CD1c-positive myeloid dendritic cell (primary cell): ENCODE data around the gene EIF5A.
A peak's percentile ranks its signal among the peaks of the same experiment; 100 is the strongest.

ENCODE experiments used
- DNase-seq: peaks from one replicate; pipeline ENCODE4 v3.0.0-alpha.2; 2016; ENCODE audit errors: extremely low spot score

EIF5A gene

DNA sequence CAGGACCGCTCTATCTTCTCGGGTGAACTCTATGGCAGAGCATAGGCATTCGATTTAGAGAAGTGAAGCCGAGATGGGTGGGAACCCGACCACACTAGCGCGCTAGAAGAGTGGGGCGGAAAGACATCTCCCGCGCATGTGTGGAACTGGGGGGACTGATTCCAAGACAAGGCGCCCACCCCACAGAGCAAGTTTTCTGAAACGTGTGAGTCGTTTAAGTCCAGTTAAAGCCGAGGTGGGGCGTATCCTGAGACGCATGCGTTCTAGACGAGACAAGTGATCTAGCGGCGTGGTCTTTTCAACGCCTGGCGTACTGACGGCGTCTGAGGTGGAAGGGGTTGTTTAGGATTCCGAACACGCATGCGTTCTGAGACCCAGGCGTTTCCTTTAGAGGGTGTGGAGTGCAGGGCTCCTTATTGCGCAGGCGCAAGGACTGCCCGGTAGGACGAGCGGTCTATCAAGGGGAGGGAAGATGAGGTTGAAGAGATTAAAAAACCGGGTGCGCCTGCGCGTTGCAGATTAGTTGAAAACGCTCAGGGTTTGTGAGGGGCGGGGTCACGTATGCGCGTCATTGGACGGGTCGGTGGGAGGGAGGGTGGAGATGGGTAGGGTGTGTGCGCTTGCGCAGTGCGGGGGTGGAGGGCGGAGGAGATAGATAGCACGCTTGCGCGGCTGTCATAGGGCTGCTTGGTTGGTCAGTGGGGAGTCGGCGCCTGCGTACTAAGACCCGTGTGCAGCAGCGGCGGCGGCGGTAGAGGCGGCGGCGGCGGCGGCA is at the start of gene EIF5A:
Gene EIF5A, plus strand, starts transcription at position 718 of the 775 bp plus-strand sequence. CDS start 2,008 bp downstream, outside the sequence.
- peak; percentile 100 for DNase-seq

DNA sequence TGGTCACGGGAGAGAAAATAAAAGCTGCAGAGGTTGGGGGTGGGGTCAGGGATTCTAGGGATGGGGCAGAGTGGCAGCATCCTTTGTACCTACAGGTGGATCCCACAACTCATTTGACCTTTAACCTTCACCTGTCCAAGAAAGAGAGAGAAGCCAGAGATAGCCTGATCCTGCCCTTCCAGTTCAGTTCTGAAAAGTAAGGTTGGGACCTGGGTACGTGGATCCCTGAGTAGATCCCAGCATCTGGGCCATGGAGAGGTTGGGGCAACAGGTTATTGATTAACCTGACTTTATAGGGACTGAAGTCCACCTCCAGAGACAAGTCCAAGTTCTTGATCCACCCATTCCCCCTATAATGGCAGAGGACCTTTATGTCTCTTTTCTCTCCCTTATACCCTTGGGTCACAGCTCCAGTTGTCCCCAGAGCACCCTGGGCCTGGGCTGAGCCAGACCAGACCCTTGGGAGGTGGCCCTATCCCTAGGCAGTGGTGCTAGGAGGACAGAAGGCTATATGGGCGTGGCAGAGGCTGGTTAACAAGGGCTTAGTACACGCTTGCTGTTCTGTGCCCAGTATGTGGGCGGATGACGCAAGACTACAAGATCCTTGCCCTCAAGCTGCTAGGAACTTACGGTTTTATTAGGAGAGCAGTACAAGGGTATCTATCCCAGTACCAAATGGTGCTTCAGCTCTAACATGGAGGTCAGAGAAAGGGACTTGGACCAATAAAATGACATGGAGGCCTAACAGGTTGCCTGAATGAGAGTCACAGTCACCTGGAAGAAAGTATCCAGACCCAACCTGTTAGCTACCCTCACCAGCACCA is 48.5 kb upstream of the EIF5A start:
- DNase-seq: peak; percentile 83

DNA sequence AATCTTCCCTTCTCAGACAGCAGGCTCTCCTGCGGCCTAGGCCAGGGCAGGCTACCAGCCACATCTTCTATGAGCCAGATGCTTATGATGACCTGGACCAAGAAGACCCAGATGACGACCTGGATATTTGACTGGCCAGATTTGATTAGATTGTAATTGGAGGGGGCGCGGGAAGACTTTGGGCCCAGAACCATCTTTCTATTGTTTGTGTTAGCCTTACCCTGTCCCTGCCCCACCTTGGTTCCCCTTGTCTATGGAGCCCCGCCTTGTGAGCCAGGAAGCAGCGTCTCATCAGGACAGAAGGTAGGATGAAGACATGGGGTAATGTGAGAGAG is 47.9 kb upstream of the EIF5A start:
- DNase-seq: no peak

DNA sequence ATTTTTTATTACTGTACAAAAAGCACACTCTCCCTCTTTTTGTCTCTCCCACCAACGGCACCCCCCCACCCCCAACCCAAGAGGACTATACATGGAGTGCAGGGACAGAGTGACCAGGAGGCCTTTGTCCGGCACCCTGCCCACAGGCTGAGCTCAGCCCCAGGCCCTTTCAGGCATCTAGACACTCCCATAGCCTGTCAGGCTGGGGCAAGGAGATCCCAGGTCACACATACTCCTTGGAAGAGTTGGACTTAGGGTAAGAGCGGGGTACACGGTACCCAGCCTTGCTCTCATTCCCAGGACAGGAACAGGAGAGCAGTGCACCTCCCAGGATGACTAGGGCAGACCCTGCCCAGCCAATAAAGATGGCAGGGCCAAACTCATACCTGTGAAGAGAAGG is 47.3 kb upstream of the EIF5A start:
- DNase-seq: no peak

DNA sequence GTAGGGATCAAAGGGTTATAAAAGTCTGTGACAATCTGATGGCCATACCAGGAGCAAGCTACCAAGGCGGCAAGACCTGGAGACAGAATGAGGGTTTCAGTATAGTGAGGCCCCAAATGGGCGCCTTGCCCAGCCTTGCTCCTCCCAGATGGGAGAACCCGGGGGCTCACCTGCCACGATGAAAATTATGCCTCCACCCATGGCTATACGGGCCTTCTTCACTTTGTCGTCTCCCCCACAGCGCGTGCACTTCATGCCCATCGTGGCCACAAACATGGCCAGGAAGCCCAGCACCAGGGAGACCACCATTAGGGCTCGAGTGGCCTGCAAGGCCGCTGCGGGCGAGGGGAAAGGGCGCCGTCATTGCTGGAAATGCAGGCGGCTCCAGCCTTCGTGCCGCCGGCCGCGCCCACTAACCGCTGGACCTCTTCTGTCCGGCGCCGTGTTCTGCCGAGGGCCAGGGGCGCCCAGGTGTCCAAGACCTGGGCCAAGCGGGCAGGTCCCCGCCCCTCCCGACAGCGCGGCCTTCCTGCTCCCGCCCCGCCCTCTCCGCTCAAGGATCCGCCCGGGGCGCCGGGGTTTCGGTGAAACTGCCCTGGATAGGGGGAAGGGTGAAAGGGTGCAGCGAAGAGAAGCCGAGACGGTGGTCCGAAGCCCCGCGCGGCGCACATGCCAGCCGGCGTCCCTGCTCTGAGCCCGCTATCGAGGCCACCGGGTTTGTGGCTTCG is 46.6 kb upstream of the EIF5A start:
- no peak for DNase-seq

DNA sequence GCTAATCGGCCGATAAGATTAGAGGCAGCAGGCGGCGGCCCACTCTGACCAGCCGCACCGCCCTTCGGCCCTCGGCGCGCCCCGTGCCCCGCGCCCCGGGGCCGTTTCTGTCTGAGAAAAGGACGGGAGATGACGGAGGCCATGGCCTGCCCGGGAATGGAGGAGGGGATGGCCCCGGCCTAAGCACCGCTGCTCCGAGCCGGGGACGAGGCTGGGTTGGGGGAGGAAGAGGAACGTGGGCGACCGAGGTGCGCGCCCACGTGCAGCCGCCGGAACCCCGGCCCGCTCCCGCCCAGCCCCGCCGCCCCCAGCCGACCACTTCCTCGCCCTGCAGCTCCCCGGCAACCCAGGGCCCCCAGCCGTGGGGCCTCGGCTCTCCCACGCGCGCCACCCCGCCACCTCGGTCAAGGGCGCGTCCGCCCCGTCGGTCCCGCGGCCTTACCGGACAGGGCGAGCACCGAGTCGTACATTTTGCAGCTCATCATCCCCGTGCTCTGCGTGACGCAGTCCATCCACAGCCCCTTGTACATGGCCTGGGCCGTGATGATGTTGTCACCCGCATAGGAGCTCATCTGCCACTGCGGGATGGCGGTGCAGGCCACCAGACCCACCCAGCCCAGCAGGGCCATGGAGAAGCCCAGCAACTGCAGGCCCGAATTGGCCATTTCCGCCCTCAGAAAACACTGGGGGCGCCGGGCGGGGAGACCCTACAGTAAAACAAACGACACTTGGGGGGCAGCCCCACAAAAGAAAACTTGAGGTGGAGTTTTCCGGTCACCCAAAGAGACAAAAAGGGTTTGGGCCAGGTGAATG is 45.8 kb upstream of the EIF5A start:
- no peak for DNase-seq

DNA sequence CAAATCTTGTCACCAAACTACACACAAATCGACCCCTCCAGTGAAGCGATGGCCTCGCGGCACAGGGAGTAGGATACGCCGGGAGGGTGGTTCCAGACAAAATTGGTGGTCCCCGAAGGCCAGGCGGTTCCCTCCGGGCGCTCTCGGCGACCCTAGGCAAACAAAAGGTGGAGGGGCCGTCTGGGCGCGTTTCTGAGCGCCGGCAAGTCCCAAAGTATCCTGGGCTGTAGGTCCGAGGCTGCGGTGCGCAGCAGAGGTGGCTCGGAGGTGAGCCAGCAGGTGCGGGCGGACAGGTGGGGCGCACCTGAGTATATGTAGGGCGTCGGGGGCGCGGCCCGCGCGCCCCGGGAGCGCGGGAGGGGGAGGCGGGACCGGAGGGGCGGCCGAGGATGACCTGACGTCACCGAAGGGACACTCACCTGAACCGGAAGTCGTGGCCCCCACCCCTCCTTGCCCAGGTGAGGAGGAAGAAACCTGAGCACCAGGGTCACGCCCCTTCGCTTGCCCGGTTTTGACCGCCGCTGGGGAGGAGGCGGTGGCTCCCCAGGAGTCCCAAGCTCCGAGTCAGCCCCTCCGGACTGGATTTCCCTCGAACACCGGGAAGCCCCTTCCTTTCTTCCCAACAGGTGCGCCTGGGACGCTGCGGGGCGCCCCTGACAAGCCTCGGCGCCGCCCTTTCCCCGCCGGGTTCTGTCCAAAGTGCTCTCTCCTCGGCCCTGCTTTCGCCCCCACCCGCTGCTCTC is 45.1 kb upstream of the EIF5A start, which contains the start of gene CLDN7:
Gene CLDN7, minus strand, starts transcription at position 287 of the 743 bp plus-strand sequence. CDS start 435 bp downstream, outside the sequence.
- no peak for DNase-seq

DNA sequence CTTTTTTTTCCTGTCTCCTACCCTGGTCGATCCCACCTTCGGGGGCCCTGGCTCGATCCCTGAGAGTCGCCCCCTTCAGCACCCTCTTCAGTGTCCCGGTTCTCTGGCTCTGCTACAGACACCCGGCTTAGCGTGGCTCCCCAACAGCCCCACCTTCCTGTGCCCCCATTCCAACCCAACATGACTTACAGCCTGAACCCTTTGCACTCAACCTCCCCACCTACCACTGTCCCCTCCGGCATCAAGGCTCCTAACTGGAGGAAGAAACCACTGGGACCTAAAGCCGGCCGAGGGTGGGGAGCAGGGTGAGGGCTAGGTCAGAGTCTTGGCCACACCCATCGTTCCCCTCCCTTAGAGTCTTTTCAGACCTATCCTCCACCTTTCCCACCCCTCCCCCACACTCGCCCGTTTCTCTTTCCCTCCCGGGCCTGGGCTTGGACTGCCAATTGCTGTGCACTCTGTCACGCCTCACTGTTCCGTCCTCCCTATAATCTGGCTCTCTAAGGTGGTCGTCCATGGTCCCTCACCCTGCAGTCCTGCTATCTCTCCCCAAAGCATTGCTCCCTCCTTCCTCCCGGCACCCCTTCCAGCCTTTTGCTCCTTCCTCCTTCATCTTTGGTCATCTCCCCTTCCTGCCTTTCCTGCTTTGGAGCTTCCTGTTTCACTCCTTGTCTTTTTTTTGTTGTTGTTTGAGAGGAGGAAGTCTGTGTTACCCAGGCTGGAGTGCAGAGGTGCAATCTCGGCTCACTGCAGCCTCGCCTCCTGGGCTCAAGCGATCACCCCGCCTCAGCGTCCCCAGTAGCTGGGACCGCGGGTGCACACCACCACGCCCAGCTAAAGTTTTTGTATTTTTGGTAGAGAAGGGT is 44.3 kb upstream of the EIF5A start:
- peak; percentile 45 for DNase-seq

DNA sequence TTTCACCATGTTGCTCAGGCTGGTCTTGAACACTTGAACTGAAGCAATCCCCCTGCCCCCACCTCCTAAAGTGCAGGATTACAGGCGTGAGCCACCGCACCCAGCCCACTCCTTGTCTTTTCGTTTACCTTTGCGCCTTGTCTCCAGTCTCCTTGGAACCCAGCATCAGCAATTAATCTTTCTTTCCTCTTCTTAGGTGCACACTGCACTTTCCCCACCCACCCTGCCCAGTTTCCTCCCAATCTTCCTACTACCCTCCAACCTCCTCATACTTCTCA is 43.7 kb upstream of the EIF5A start:
- no peak for DNase-seq

DNA sequence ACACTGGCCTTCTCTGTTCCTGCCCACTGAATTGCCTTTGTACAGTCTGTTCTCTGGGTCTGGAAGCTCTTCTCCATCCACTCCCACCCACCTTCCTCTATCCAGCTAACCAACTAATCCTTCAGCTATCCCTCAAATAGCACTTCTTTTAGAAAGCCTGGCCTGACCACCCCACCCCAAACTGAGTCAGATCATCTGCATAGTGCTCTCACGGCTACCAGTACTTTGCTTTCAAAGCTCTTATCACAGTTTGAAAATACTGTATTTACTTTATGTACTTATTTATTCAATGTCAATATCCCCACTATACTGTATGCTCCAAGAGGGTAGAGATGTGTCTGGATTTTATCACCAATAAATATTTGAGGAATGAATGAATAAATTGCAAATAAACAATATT is 40.6 kb upstream of the EIF5A start:
- no peak for DNase-seq

DNA sequence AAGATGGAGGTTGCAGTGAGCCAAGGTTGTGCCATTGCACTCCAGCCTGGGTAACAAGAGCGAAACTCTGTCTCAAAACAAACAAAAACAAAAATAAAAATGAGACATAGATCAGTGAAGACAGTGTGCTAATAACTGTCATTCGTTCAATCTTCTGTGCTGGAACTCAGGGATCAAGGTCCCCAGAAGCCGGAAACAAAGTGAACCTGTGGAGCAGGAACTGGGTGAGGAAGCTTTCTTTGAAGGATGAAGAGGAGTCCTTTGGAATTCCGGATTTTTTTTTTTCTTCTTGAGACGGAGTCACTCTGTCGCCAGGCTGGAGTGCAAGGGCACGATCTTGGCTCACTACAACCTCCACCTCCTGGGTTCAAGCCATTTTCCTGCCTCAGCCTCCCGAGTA is 28.0 kb upstream of the EIF5A start:
- no peak for DNase-seq

DNA sequence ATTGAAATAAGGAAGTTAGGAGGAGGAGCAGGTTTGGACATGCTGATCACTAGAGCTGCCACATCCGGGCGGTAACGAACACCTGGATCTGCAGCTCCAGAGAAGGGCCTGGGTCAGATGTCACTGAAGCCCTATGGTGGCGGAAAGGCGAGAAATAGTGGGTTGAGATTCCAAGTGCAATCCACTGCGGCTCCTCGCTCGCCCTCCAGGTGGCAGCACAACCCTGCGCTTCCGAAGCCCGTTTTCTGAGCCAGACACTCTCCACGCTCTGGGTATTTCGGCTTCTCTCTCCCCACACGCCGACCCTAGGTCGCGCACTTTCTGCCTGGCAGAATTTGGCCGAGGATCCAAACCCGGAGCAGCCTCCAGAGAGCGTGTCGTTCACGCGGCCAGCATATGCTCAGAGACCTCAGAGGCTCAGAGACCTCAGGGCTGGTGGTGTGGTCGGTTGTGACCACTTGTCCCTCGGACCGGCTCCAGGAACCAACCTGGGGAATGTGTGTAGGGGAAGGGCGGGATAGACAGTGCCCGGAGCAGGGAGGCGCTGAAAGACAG is 26.8 kb upstream of the EIF5A start:
- peak; percentile 84 for DNase-seq

DNA sequence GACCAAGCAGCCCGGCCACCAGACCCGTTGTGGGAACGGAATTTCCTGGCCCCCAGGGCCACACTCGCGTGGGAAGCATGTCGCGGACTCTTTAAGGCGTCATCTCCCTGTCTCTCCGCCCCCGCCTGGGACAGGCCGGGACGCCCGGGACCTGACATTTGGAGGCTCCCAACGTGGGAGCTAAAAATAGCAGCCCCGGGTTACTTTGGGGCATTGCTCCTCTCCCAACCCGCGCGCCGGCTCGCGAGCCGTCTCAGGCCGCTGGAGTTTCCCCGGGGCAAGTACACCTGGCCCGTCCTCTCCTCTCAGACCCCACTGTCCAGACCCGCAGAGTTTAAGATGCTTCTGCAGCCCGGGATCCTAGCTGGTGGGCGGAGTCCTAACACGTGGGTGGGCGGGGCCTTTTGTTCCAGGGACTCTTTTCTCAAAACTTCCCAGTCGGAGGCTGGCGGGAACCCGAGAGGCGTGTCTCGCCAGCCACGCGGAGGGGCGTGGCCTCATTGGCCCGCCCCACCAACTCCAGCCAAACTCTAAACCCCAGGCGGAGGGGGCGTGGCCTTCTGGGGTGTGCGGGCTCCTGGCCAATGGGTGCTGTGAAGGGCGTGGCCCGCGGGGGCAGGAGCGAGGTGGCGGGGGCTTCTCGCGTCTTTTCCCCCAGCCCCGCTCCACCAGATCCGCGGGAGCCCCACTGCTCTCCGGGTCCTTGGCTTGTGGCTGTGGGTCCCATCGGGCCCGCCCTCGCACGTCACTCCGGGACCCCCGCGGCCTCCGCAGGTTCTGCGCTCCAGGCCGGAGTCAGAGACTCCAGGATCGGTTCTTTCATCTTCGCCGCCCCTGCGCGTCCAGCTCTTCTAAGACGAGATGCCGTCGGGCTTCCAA is 26.1 kb upstream of the EIF5A start, which contains the start of gene SLC2A4:
Gene SLC2A4, plus strand, starts transcription at position 645 of the 879 bp plus-strand sequence. Its CDS starts 217 bp downstream, at position 862.
- peak; percentile 94 for DNase-seq

DNA sequence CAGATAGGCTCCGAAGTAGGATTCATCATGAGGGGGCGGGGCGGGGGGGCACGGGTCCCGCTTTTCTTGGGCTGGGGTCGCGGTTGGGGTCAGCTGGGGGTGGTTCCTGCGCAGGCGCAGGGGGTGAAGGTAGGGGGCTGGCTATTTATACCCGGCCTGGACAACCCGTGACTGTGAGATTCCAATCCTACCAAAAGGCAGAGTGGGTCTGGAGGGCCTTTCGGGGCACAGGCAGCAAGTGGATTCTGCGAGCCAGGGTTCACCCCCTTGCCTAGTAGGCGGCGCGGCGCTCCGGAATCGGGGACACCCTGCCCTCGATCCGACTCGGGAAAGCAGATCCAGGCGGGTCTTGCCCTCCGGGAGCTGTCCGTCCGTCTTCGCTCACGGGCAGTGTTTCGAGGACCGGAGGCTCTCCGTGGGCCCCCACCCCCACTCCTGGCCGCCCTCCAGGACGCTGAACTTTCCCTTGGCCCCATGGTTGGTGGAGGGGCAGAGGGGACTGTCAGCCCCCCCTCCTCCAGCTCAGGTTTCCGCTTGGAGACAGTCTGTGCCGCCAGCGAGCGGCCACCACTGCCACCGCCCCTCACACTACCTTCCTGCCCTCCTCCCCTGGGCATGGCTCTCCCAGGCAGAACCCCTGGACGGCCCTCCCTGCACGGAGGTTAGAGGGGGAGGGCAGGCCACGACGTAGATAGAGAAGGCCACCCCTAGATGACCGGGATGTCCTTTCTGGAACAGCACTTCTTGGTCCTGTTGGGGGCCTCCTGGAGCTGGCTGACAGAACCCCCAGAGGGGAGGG is 25.3 kb upstream of the EIF5A start:
- DNase-seq: no peak

DNA sequence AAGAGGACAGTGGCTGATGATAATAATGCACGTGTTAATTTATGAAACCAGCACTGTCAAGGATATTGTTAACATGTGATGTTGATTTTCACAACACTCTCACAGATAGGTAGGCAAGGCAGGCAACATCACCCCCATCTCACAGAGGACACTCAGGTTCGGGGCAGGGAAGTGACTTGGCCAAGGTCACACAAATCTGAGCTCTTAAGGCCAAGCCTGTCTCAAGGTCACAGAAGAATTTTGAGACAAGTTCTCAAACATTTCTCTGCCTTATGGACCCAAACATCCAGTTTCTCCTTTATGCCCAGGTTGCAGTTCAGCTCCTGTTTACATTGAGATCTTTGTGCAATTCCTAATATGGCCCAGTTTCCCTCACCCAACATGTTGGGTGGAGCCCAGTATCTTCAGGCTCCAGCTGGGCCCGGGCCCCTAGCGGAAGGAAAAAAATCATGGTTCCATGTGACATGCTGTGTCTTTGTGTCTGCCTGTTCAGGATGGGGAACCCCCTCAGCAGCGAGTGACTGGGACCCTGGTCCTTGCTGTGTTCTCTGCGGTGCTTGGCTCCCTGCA is 24.6 kb upstream of the EIF5A start:
- peak; percentile 17 for DNase-seq

DNA sequence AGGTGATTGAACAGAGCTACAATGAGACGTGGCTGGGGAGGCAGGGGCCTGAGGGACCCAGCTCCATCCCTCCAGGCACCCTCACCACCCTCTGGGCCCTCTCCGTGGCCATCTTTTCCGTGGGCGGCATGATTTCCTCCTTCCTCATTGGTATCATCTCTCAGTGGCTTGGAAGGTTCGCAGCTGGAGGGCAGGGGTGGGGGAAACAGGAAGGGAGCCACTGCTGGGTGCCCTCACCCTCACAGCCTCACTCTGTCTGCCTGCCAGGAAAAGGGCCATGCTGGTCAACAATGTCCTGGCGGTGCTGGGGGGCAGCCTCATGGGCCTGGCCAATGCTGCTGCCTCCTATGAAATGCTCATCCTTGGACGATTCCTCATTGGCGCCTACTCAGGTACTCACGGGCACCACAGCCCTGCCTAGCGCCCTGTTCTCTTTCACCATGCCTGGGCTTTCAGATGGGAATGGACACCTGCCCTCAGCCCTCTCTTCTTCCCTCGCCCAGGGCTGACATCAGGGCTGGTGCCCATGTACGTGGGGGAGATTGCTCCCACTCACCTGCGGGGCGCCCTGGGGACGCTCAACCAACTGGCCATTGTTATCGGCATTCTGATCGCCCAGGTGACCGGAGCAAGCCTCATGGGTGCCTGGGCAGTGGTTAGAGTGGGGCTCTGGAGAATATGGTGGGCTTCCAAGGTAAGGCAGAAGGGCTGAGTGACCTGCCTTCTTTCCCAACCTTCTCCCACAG is 23.8 kb upstream of the EIF5A start:
- peak; percentile 63 for DNase-seq

DNA sequence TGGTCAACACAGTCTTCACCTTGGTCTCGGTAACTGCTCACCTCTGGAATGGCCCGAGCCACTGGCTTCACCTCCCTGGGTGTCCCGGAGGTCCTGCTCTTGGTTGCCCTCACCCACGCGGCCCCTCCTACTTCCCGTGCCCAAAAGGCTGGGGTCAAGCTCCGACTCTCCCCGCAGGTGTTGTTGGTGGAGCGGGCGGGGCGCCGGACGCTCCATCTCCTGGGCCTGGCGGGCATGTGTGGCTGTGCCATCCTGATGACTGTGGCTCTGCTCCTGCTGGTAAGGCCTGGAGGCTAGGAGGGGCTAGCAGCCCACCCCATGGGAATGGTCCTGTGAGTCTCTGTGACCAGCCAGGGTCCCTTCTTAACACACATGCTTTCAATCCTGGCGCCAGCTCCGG is 22.5 kb upstream of the EIF5A start:
- DNase-seq: no peak
